Rectal smooth muscle tissue (tissue), 1 donor: ENCODE data around the gene SCAF4.

Experiments used
- H3K27ac ChIP-seq: one replicate; pipeline ENCODE4 v1.7.0; 2013; ENCODE audit warnings: low read depth, low read length, inconsistent platforms
- H3K27me3 ChIP-seq: one replicate; pipeline ENCODE4 v1.7.0; 2013; ENCODE audit warnings: low read length; ENCODE audit not compliant: control insufficient read depth, insufficient read depth
- H3K36me3 ChIP-seq: one replicate; pipeline ENCODE4 v1.7.0; 2013; ENCODE audit warnings: low read length; ENCODE audit not compliant: control insufficient read depth, insufficient read depth
- H3K4me1 ChIP-seq: one replicate; pipeline ENCODE4 v1.7.0; 2013; ENCODE audit warnings: low read length; ENCODE audit not compliant: control insufficient read depth, insufficient read depth
- H3K4me3 ChIP-seq: one replicate; pipeline ENCODE4 v1.7.0; 2013; ENCODE audit warnings: low read length
- H3K9ac ChIP-seq: one replicate; pipeline ENCODE4 v1.7.0; 2013; ENCODE audit warnings: low read length

SCAF4 gene

GRCh38 chr21:31698461-31698860 lies 33.5 kb downstream of the SCAF4 start:
- no peaks in the 10 kb centered on the region for H3K4me1 ChIP-seq
- H3K27ac ChIP-seq, result no peak overlapping the region
- no peaks in the 10 kb centered on the region for H3K27me3 ChIP-seq
- H3K9ac ChIP-seq, result no peak overlapping the region
- no peak overlapping the region for H3K4me3 ChIP-seq
- H3K36me3 ChIP-seq, result peaks cover 16% of the 10 kb centered on the region

DNA sequence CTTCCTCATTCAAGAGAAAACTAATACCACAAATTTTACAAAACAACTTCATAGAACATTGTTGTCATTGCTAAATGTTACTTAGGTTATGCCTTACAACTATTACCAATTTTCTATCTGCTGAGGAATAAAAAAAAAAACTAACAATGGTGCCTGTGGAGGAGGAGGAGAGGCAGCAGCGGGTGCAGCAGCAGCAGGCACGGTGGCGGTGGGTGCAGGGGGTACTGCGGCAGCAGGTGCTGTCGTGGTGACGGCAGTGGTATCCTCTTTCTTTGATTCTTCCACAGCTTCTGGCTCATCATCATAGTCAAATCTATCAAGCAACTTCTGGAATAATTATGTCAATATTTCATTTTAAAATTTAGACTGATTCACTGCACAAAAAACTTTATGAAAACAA lies 35.5 kb downstream of the SCAF4 start:
- no peak overlapping the region for H3K9ac ChIP-seq
- peaks cover 16% of the 10 kb centered on the region for H3K36me3 ChIP-seq
- H3K27me3 ChIP-seq, result no peaks in the 10 kb centered on the region
- H3K4me1 ChIP-seq, result no peaks in the 10 kb centered on the region
- no peak overlapping the region for H3K27ac ChIP-seq
- H3K4me3 ChIP-seq, result no peak overlapping the region

- Histone ChIP-seq H3K4me3 (no peak overlapping the region), H3K27ac (no peak overlapping the region), H3K27me3 (no peaks in the 10 kb centered on the region), H3K9ac (no peak overlapping the region), H3K4me1 (no peaks in the 10 kb centered on the region), H3K36me3 (peaks cover 17% of the 10 kb centered on the region)
Measured at GRCh38 chr21:31693222-31693621, 38.7 kb downstream of the SCAF4 start.

- Histone ChIP-seq H3K27ac (no peak overlapping the region), H3K36me3 (peaks cover 20% of the 10 kb centered on the region), H3K9ac (no peak overlapping the region), H3K4me3 (no peak overlapping the region), H3K4me1 (no peaks in the 10 kb centered on the region), H3K27me3 (no peaks in the 10 kb centered on the region)
Measured at GRCh38 chr21:31688603-31689368, 43.1 kb downstream of the SCAF4 start.

DNA sequence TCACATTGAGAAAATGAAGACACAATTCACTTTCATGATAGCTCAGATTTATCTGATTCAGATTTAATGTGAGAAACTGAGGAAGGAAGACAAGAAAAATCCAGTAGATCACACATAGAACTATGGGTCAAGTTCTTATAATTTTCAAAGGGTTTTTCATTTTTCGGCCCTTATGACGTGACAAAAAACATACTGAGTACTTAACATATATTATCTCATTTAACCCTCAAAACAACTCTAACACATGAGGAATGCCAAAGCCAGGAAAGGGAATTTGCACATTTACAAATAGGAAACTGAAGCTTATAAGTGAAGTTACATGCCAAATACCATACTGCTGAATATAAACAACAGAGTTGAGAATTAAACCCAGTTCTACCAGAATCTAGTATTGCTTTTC lies 44.8 kb downstream of the SCAF4 start:
- Histone ChIP-seq H3K9ac (no peak overlapping the region), H3K27ac (no peak overlapping the region), H3K4me3 (no peak overlapping the region), H3K27me3 (no peaks in the 10 kb centered on the region), H3K4me1 (no peaks in the 10 kb centered on the region), H3K36me3 (peaks cover 26% of the 10 kb centered on the region)

DNA sequence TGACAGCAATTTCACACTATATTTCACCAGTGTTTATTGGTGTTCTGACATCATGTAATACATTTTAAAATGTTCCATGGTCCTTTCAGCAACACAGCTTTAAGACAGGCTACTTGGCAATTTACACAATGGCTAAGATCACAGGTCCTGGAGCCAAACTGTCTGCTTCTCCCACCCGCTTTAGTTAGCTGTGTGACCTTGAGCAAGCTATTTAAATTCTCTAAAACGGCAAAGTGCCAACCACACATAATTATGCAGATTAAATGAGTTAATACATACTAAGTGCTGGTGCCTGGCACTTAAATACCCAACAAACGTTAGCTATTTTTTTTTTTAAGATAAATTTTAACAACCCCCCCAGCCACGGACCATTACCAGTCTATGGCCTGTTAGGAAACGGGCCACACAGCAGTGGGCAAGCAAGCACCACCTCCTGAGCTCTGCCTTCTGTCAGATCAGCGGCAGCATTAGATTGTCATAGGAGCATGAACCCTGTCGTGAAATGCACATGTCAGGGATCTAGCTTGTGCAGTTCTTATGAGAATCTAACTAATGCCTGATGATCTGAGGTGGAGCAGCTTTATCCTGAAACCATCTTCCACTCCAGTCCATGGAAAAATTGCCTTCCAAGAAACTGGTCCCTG lies 45.5 kb downstream of the SCAF4 start:
- no peak overlapping the region for H3K4me3 ChIP-seq
- no peaks in the 10 kb centered on the region for H3K4me1 ChIP-seq
- no peak overlapping the region for H3K27ac ChIP-seq
- H3K36me3 ChIP-seq, result peaks cover 26% of the 10 kb centered on the region
- H3K27me3 ChIP-seq, result no peaks in the 10 kb centered on the region
- no peak overlapping the region for H3K9ac ChIP-seq

DNA sequence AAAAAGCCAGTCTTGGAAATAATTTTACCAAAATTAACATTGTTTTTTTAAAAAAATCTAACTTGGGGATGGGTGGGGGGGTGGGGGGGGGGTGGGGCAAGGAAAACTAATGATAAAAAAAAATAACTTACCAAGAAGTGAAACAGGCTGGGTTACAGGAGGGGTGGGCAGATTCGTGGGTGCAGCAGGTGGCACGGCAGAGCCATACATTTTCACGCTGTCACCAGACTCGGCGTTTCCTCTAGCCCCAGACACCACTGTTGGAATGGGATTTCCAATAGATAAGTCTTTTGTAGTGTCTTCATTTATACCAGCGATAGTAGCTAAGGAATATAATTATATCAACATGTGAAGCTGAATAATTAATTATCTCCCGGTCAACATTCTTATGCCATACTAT lies 47.0 kb downstream of the SCAF4 start:
- Histone ChIP-seq H3K27ac (no peak overlapping the region), H3K27me3 (no peaks in the 10 kb centered on the region), H3K9ac (no peak overlapping the region), H3K4me3 (no peak overlapping the region), H3K36me3 (peaks cover 20% of the 10 kb centered on the region), H3K4me1 (no peaks in the 10 kb centered on the region)

- Histone ChIP-seq H3K27me3 (no peaks in the 10 kb centered on the region), H3K36me3 (peaks cover 16% of the 10 kb centered on the region), H3K9ac (no peak overlapping the region), H3K4me1 (no peaks in the 10 kb centered on the region), H3K27ac (no peak overlapping the region), H3K4me3 (no peak overlapping the region)
Measured at GRCh38 chr21:31683029-31683428, 48.9 kb downstream of the SCAF4 start.

DNA sequence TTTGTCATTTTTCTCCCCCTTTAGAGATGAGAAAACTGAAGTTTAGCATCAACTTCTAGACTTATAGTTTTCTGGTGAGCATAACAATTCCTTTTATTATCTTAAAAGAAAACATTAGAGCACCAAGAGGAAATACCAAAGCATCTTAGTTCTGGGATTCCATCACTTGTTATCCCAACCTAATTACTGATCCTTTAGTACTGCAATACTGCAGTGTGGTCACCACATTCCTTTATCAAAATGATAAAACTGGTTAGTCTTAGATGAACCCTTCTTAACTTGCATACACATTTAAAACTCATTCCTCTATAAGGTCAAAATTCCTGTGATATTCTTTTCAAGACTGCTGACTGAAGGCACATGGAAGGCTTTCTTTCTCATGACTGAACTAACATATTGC lies 49.3 kb downstream of the SCAF4 start:
- H3K36me3 ChIP-seq, result peaks cover 16% of the 10 kb centered on the region

DNA sequence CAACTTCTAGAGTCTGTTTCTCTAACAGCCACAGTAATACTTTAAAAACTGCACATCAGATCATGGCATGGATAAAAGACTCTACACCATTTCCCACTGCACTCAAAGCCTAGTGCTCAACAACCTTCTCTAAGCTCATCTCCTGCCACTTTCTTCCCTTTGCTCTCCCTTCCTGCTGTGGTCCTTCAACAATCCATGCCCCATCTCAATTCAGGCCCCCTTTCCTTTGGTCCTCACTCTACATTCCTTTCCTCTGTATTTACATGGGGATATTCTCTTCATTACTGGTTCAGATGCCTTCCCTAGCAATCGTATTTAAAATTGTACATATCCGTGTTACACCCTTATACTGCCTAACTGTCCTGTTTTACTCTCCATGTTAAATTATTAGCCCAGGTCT lies 53.4 kb downstream of the SCAF4 start:
- H3K27me3 ChIP-seq, result no peaks in the 10 kb centered on the region
- H3K27ac ChIP-seq, result no peak overlapping the region
- peaks cover 4% of the 10 kb centered on the region for H3K36me3 ChIP-seq
- no peak overlapping the region for H3K9ac ChIP-seq
- no peak overlapping the region for H3K4me3 ChIP-seq
- no peaks in the 10 kb centered on the region for H3K4me1 ChIP-seq

More for the DNA sequence above, 49.3 kb downstream of the SCAF4 start:
- H3K4me3 ChIP-seq, result no peak overlapping the region
- H3K27ac ChIP-seq, result no peak overlapping the region
- no peak overlapping the region for H3K9ac ChIP-seq
- H3K4me1 ChIP-seq, result no peaks in the 10 kb centered on the region
- no peaks in the 10 kb centered on the region for H3K27me3 ChIP-seq

GRCh38 chr21:31677047-31677446 lies 54.9 kb downstream of the SCAF4 start:
- H3K36me3 ChIP-seq, result no peaks in the 10 kb centered on the region
- H3K27ac ChIP-seq, result no peak overlapping the region
- H3K27me3 ChIP-seq, result no peaks in the 10 kb centered on the region
- H3K4me1 ChIP-seq, result no peaks in the 10 kb centered on the region
- no peak overlapping the region for H3K4me3 ChIP-seq
- H3K9ac ChIP-seq, result no peak overlapping the region

- peaks cover 5% of the 10 kb centered on the region for H3K36me3 ChIP-seq
Measured at GRCh38 chr21:31675960-31676359, 56.0 kb downstream of the SCAF4 start.

GRCh38 chr21:31675318-31675717 lies 56.6 kb downstream of the SCAF4 start:
- H3K4me1 ChIP-seq, result no peaks in the 10 kb centered on the region
- no peak overlapping the region for H3K27ac ChIP-seq
- peaks cover 5% of the 10 kb centered on the region for H3K36me3 ChIP-seq
- no peak overlapping the region for H3K9ac ChIP-seq
- no peaks in the 10 kb centered on the region for H3K27me3 ChIP-seq
- H3K4me3 ChIP-seq, result no peak overlapping the region

More at GRCh38 chr21:31675960-31676359, 56.0 kb downstream of the SCAF4 start:
- H3K4me3 ChIP-seq, result no peak overlapping the region
- no peak overlapping the region for H3K9ac ChIP-seq
- H3K4me1 ChIP-seq, result no peaks in the 10 kb centered on the region
- H3K27ac ChIP-seq, result no peak overlapping the region
- H3K27me3 ChIP-seq, result no peaks in the 10 kb centered on the region
